ENCODE measurements around the gene CEP104.
A peak's percentile ranks its signal among the peaks of the same experiment; 100 is the strongest.

The CEP104 gene

GRCh38 chr1:3858231-3858981 lies 1.4 kb upstream of the CEP104 start:
- peak; percentile 28 for DNase-seq (ENCODE audit: low read depth)
- peak overlapping the region; percentile 92 for H3K4me3 ChIP-seq (ENCODE audit: control insufficient read depth, low read depth, low read length)
- TF ChIP-seq CTCF (conservative IDR thresholded peaks at IDR 0.05; ENCODE audit: control insufficient read depth, insufficient read depth, low read depth, low read length): no peak

- H3K4me3 ChIP-seq (ENCODE audit: control insufficient read depth, low read depth, low read length): peak overlapping the region; percentile 92
- DNase-seq (ENCODE audit: low read depth): no peak
- TF ChIP-seq CTCF (conservative IDR thresholded peaks at IDR 0.05; ENCODE audit: control insufficient read depth, insufficient read depth, low read depth, low read length): no peak
Observed at GRCh38 chr1:3857791-3858129, 749 bp upstream of the CEP104 start.

- DNase-seq (ENCODE audit: low read depth): no peak
- H3K4me3 ChIP-seq (ENCODE audit: control insufficient read depth, low read depth, low read length): no peak overlapping the region
Observed at GRCh38 chr1:3852711-3853485, 4.1 kb downstream of the CEP104 start.

GRCh38 chr1:3852091-3852490 lies 4.9 kb downstream of the CEP104 start:
- no peak overlapping the region for H3K4me3 ChIP-seq (ENCODE audit: control insufficient read depth, low read depth, low read length)
- no peak for DNase-seq (ENCODE audit: low read depth)
- no peak for TF ChIP-seq CTCF (conservative IDR thresholded peaks at IDR 0.05; ENCODE audit: control insufficient read depth, insufficient read depth, low read depth, low read length)

More at GRCh38 chr1:3852711-3853485, 4.1 kb downstream of the CEP104 start:
- TF ChIP-seq CTCF (conservative IDR thresholded peaks at IDR 0.05; ENCODE audit: control insufficient read depth, insufficient read depth, low read depth, low read length): no peak

- no peak for DNase-seq (ENCODE audit: low read depth)
- no peak for TF ChIP-seq CTCF (conservative IDR thresholded peaks at IDR 0.05; ENCODE audit: control insufficient read depth, insufficient read depth, low read depth, low read length)
- no peak overlapping the region for H3K4me3 ChIP-seq (ENCODE audit: control insufficient read depth, low read depth, low read length)
Observed at GRCh38 chr1:3851292-3851691, 5.7 kb downstream of the CEP104 start.

- no peak for TF ChIP-seq CTCF (conservative IDR thresholded peaks at IDR 0.05; ENCODE audit: control insufficient read depth, insufficient read depth, low read depth, low read length)
- DNase-seq (ENCODE audit: low read depth): no peak
- H3K4me3 ChIP-seq (ENCODE audit: control insufficient read depth, low read depth, low read length): no peak overlapping the region
Observed at GRCh38 chr1:3850857-3851256, 6.2 kb downstream of the CEP104 start.

Measured in fibroblast of mammary gland (primary cell).